NB4 (cell line): ENCODE measurements around the gene CFAP43.

Experiments
- CTCF ChIP-seq: IDR thresholded peaks from one replicate; pipeline ENCODE4 v1.5.1; 2012; ENCODE audit warnings: low read depth, low read length
- MAX ChIP-seq: IDR thresholded peaks from 2 replicates; pipeline ENCODE4 v1.6.1; 2011; ENCODE audit warnings: low read depth, low read length
- MYC ChIP-seq: IDR thresholded peaks from 2 replicates; pipeline ENCODE4 v1.6.1; 2011; ENCODE audit warnings: low read depth, low read length
- POLR2A ChIP-seq: IDR thresholded peaks from 2 replicates; pipeline ENCODE4 v1.6.1; 2011; ENCODE audit warnings: mild to moderate bottlenecking; ENCODE audit not compliant: insufficient read length; ENCODE audit errors: extremely low read depth

GRCh38 chr10:104120512-104120902 lies 111.7 kb downstream of the CFAP43 start:
- no peak for TF ChIP-seq CTCF
- TF ChIP-seq POLR2A: no peak
- no peak for TF ChIP-seq MAX
- no peak for TF ChIP-seq MYC
